Lung (tissue), 12 donors: ENCODE results near the gene RHOB. TPM values are rescaled to one million over a fixed set of nuclear protein-coding genes. Genes with fewer than 3 reads are reported as not detected.
"Not testable (repeated sequence)": the region's sequence is repeated elsewhere in the genome, so short reads cannot be mapped to it uniquely, and the experiment has no call there.

Experiments used
- ATAC-seq: fragments of 200-7000 bp; cut with Tn5 transposase; one replicate; pipeline ENCODE4 v1.9.1; 2020; ENCODE audit warnings: moderate number of reproducible peaks; ENCODE audit not compliant: insufficient read depth, low FRiP score
- DNase-seq, 3 donors: peaks; one replicate each; pipeline ENCODE4 v3.0.0-alpha.2; 2013 to 2017
- H3K27ac ChIP-seq, 2 donors: one replicate each; pipeline ENCODE4 v1.5.1; 2013; ENCODE audit warnings: mild to moderate bottlenecking in 2 of 2, moderate library complexity in 2 of 2, control low read depth in 1 of 2, inconsistent platforms in 1 of 2, low read depth in 1 of 2, low read length in 1 of 2
- H3K27me3 ChIP-seq, 3 donors: one replicate each; pipeline ENCODE4 v1.5.1; 2013; ENCODE audit warnings: low read length in 2 of 3; ENCODE audit not compliant: control insufficient read depth in 3 of 3, insufficient read depth in 3 of 3
- H3K36me3 ChIP-seq, 4 donors: one replicate each; pipeline ENCODE4 v1.5.1; 2013; ENCODE audit warnings: low read length in 4 of 4, mild to moderate bottlenecking in 1 of 4, moderate library complexity in 1 of 4; ENCODE audit not compliant: control insufficient read depth in 4 of 4, insufficient read depth in 4 of 4
- H3K4me1 ChIP-seq, 5 donors: one replicate each; pipeline ENCODE4 v1.5.1; 2013; ENCODE audit warnings: low read length in 5 of 5, mild to moderate bottlenecking in 2 of 5, moderate library complexity in 1 of 5; ENCODE audit not compliant: control insufficient read depth in 5 of 5, insufficient read depth in 5 of 5
- H3K4me3 ChIP-seq: one replicate; pipeline ENCODE4 v1.5.1; 2013; ENCODE audit warnings: mild to moderate bottlenecking, control low read depth, moderate library complexity
- H3K9ac ChIP-seq, 2 donors: one replicate each; pipeline ENCODE4 v1.5.1; 2013; ENCODE audit warnings: low read length in 2 of 2, control low read depth in 1 of 2; ENCODE audit not compliant: insufficient read depth in 1 of 2
- H3K9me3 ChIP-seq, 4 donors: one replicate each; pipeline ENCODE4 v1.5.1; 2013; ENCODE audit warnings: low read length in 3 of 4, mild to moderate bottlenecking in 1 of 4, moderate library complexity in 1 of 4; ENCODE audit not compliant: control insufficient read depth in 4 of 4, insufficient read depth in 3 of 4
- WGBS, 2 donors: extraction: QIAGEN DNeasy Blood & Tissue Kit; methylation state at CpG; one replicate each; pipeline ENCODE4 v1.1.7; 2013; 5-methylcytosine and 5-hydroxymethylcytosine counted together
- polyA plus RNA-seq, 2 donors: library from polyadenylated mRNA; stranded (reverse); fragments of 200-250 nt; gene quantifications; one replicate each; pipeline ENCODE4 v1.2.1, GENCODE V29; 2013
- total RNA-seq, 2 donors: library from RNA; depleted of rRNA in 1 of 2; stranded (reverse); fragments of >200 nt in 1 of 2; gene quantifications; one replicate each; pipeline ENCODE4 v1.2.1, GENCODE V29; 2014 to 2021
- TF ChIP-seq, protein P1 (sequence below): IDR thresholded peaks from 2 replicates; pipeline ENCODE4 v1.5.1; 2012; ENCODE audit warnings: mild to moderate bottlenecking; ENCODE audit errors: control extremely low read depth, extremely low read depth
- donor health status: control.
- donor health status: control.
- donor health status: Bipolar disorder and iron deficiency.
- donor health status: healthy.
- donor health status: DM: yes; HTN: yes; CAD: no.

RHOB gene
- total and polyA plus RNA-seq, 4 donors = 93.2 to 354 (median 249) TPM

DNA sequence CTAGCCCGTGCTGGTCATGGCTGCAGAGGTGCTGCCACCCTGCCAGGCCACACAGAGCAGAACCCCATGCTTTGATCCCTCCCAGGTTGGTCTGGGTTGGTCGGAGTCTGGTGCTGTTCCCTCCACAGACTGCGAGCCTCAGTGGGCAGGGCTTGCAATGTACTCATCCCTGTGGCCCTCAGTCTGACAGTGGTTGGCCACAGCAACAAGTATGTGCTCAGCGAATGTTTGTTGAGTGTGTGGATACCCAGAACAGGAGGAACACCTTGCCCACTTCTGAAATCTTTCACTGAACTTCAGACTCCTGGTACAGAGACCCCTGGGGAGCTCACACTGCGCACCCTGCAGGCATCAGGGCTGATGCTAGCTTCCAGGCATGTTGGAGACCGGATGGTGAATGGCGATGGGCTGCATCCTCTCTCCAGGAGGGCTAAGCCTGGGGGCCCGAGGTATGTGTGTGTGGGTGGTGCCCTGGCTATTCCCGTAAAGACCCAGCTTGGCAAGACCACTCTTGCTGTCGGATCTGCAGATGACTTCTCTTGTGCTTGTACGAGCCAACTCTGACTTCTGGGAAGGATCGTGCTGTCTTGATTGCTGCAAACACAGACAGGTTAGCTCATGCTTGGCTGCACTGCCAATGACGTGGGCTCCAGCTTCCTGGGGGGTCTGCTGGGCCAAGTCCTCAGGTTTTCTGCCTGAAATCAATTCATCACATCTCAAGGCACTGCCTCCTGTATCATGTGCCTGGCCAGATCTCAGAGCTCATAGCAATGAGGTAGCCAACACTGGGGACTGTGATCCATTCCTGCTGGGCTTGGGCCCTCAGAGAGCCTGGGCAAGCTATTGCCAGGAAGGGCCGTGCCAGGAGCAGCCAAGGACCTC lies 43.7 kb downstream of the RHOB start:
- H3K9ac ChIP-seq = no peak overlapping the region
- 83 to 85% methylated on average over 14 of the region's 14 CpGs for WGBS, 2 donors
- H3K27ac ChIP-seq = no peak overlapping the region
- no peak overlapping the region for H3K4me3 ChIP-seq
- TF ChIP-seq, protein P1, sequence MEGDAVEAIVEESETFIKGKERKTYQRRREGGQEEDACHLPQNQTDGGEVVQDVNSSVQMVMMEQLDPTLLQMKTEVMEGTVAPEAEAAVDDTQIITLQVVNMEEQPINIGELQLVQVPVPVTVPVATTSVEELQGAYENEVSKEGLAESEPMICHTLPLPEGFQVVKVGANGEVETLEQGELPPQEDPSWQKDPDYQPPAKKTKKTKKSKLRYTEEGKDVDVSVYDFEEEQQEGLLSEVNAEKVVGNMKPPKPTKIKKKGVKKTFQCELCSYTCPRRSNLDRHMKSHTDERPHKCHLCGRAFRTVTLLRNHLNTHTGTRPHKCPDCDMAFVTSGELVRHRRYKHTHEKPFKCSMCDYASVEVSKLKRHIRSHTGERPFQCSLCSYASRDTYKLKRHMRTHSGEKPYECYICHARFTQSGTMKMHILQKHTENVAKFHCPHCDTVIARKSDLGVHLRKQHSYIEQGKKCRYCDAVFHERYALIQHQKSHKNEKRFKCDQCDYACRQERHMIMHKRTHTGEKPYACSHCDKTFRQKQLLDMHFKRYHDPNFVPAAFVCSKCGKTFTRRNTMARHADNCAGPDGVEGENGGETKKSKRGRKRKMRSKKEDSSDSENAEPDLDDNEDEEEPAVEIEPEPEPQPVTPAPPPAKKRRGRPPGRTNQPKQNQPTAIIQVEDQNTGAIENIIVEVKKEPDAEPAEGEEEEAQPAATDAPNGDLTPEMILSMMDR = no peak
- no peak for DNase-seq
- no peaks in the 10 kb centered on the region for H3K36me3 ChIP-seq
- no peak for ATAC-seq
- H3K4me1 ChIP-seq = peaks cover 0 to 2% (median 0%) of the 10 kb centered on the region in 5 donors
- H3K27me3 ChIP-seq = no peaks in the 10 kb centered on the region
- no peaks in the 10 kb centered on the region for H3K9me3 ChIP-seq

DNA sequence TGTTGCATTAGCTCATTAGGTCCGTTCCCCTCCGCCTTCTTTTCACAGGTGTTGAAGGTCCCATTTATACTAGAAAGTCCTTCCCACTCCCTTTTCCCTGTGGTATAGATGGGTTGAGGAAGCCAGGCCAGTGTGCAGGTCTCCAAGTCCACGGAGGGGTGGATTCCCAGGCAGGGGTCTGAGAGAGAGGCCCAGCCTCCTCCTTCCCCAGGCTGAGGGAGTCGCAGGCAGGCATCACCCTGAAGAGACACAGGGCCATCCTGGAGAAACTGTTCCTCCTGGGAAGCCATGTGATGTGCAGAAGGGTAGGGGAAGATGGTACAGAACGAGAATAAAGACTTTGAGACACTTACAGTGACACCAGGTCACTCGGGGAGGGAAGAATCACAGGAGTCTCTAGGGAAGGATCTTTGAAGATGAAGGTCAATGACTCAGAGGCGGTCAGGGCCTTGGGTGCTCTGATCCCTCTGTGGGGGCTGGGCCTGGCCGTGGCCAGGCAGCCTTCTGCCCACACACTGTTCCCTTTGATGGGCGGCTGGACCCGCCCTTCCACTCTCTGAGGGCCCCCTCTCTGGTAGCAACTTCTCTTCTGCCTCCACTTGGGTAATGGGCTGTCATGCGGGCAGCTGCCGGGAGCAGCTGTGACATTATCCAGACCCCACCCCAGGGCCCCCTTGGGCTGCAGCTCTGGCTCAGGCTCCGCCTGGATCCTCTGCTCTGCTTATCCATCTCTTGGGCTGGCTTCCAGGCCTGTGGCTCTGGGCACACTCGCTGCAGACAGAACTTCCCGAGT lies 45.1 kb downstream of the RHOB start:
- H3K4me1 ChIP-seq = peaks cover 0 to 4% (median 0%) of the 10 kb centered on the region in 5 donors
- TF ChIP-seq, protein P1 = no peak
- peak; percentile 53 for ATAC-seq

DNA sequence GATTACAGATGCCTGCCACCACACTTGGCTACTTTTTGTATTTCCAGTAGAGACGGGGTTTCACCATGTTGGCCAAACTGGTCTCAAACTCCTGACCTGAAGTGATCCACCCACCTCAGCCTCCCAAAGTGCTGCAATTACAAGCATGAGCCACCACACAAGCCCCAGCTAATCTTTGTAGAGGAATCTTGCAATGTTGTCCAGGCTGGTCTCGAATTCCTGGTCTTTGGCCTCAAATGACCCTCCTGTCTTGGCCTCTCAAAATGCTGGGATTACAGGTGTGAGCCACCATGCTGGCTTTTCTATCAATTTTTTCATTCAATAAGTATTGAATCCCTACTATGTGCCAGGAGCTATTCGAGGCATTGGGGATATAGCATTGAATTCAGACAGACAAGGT lies 46.2 kb downstream of the RHOB start:
- not testable (repeated sequence) for H3K9ac ChIP-seq, H3K9me3 ChIP-seq, H3K4me3 ChIP-seq, H3K27me3 ChIP-seq, H3K27ac ChIP-seq, ATAC-seq, DNase-seq, H3K4me1 ChIP-seq, H3K36me3 ChIP-seq
- WGBS, 2 donors = 96% methylated on average over 3 of the region's 3 CpGs

More for the DNA sequence above, 45.1 kb downstream of the RHOB start:
- no peaks in the 10 kb centered on the region for H3K27me3 ChIP-seq
- WGBS, 2 donors = 81 to 85% methylated on average over 15 of the region's 15 CpGs
- no peak overlapping the region for H3K4me3 ChIP-seq
- H3K36me3 ChIP-seq = no peaks in the 10 kb centered on the region
- H3K9ac ChIP-seq = no peak overlapping the region
- no peak overlapping the region for H3K27ac ChIP-seq
- DNase-seq = peak in 2 of 3 donors; percentile 27 to 28
- H3K9me3 ChIP-seq = peaks cover 0 to 2% (median 0%) of the 10 kb centered on the region in 4 donors

DNA sequence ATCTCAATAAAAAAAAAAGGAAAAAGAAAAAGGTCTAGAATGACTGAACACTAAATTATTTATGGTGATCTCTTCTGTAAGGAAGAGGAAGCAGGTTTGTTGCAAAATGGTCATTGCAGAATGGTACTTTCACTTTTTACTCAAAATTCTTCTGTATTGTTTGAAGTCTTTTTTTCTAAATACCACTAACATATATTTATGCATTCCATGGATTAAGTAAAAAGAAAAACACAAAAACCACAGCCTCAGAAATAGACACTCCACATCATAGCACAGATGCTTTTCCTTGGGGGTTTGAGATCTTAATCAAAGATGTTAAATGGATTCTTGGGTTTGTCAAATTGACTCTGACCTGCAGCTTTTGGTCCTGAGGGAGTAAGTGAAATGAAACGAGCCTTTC lies 47.4 kb downstream of the RHOB start:
- 24 to 53% methylated on average over 1 of the region's 1 CpG for WGBS, 2 donors
- Histone ChIP-seq H3K9me3 (peaks cover 0 to 2% (median 0%) of the 10 kb centered on the region in 4 donors), H3K36me3 (no peaks in the 10 kb centered on the region), H3K27ac (no peak overlapping the region), H3K27me3 (no peaks in the 10 kb centered on the region), H3K9ac (no peak overlapping the region), H3K4me1 (peaks cover 0 to 5% (median 0%) of the 10 kb centered on the region in 5 donors), H3K4me3 (no peak overlapping the region)
- DNase-seq (no peak), ATAC-seq (no peak)
- TF ChIP-seq, protein P1 = no peak
